ENCODE data around the gene SNX19.
"Not testable (repeated sequence)": the region's sequence is repeated elsewhere in the genome, so short reads cannot be mapped to it uniquely, and the experiment has no call there.

The SNX19 gene

GRCh38 chr11:130916238-130916855 is at the start of gene SNX19:
TSS of gene SNX19 (minus strand) at chr11:130916479. CDS start at chr11:130915939, 540 bp downstream.
- DNase-seq, result peak; percentile 93

GRCh38 chr11:130964058-130964792 is 47.9 kb upstream of the SNX19 start:
- no peak for DNase-seq

GRCh38 chr11:130947889-130948288 is 31.6 kb upstream of the SNX19 start:
- DNase-seq, result no peak

GRCh38 chr11:130947481-130947880 is 31.2 kb upstream of the SNX19 start:
- no peak for DNase-seq

- DNase-seq, result no peak
Measured at GRCh38 chr11:130947058-130947457, 30.8 kb upstream of the SNX19 start.

GRCh38 chr11:130945896-130946295 is 29.6 kb upstream of the SNX19 start:
- no peak for DNase-seq

GRCh38 chr11:130940706-130941105 is 24.4 kb upstream of the SNX19 start:
- DNase-seq, result no peak

GRCh38 chr11:130937051-130937450 is 20.8 kb upstream of the SNX19 start:
- no peak for DNase-seq

- no peak for DNase-seq
Measured at GRCh38 chr11:130932086-130932712, 15.9 kb upstream of the SNX19 start.

- no peak for DNase-seq
Measured at GRCh38 chr11:130924750-130925149, 8.5 kb upstream of the SNX19 start.

- not testable (repeated sequence) for DNase-seq
Measured at GRCh38 chr11:130920612-130921011, 4.3 kb upstream of the SNX19 start.

- DNase-seq, result no peak
Measured at GRCh38 chr11:130918081-130918480, 1.8 kb upstream of the SNX19 start.

- no peak for DNase-seq
Measured at GRCh38 chr11:130916910-130917309, 631 bp upstream of the SNX19 start.

GRCh38 chr11:130915603-130916237 is 559 bp downstream of the SNX19 start:
- no peak for DNase-seq

GRCh38 chr11:130913268-130913667 is 3.0 kb downstream of the SNX19 start:
- no peak for DNase-seq

- DNase-seq, result no peak
Measured at GRCh38 chr11:130912552-130912951, 3.7 kb downstream of the SNX19 start.

- DNase-seq, result no peak
Measured at GRCh38 chr11:130911306-130911705, 5.0 kb downstream of the SNX19 start.

- DNase-seq, result no peak
Measured at GRCh38 chr11:130909650-130910049, 6.6 kb downstream of the SNX19 start.

GRCh38 chr11:130908770-130909625 is 7.3 kb downstream of the SNX19 start:
- DNase-seq, result no peak

- no peak for DNase-seq
Measured at GRCh38 chr11:130908061-130908460, 8.2 kb downstream of the SNX19 start.

- DNase-seq, result no peak
Measured at GRCh38 chr11:130907229-130907628, 9.1 kb downstream of the SNX19 start.

GRCh38 chr11:130906616-130907015 is 9.7 kb downstream of the SNX19 start:
- DNase-seq, result no peak

- DNase-seq, result no peak
Measured at GRCh38 chr11:130905512-130905911, 10.8 kb downstream of the SNX19 start.
